Activated CD8-positive, alpha-beta memory T cell treated with anti-CD3 and anti-CD28 coated beads for 36 hours (primary cell): ENCODE data around the gene ZNF384. TPM values are rescaled to one million over a fixed set of nuclear protein-coding genes. Genes with fewer than 3 reads are reported as not detected.
"Not testable (repeated sequence)": the region's sequence is repeated elsewhere in the genome, so short reads cannot be mapped to it uniquely, and the experiment has no call there.

Source experiments
- CTCF ChIA-PET: fragments of 350-600 bp; sonication (Branson Sonifier 250); formaldehyde crosslinking; loops from one replicate; lab custom pipeline; 2021; ENCODE audit warnings: antibody characterized with exemption; lab: Charles Lee
- POLR2A ChIA-PET: fragments of 350-600 bp; sonication (Branson Sonifier 250); formaldehyde crosslinking; loops from one replicate; lab custom pipeline; 2021; ENCODE audit warnings: antibody characterized with exemption; lab: Charles Lee
- total RNA-seq, 2 experiments: library from RNA; stranded (reverse); gene quantifications; one replicate each; pipeline ENCODE4 v1.2.3, GENCODE V29; 2021

ZNF384 gene
- 10 to 100 TPM; 59.3 to 59.8 TPM for total RNA-seq

DNA sequence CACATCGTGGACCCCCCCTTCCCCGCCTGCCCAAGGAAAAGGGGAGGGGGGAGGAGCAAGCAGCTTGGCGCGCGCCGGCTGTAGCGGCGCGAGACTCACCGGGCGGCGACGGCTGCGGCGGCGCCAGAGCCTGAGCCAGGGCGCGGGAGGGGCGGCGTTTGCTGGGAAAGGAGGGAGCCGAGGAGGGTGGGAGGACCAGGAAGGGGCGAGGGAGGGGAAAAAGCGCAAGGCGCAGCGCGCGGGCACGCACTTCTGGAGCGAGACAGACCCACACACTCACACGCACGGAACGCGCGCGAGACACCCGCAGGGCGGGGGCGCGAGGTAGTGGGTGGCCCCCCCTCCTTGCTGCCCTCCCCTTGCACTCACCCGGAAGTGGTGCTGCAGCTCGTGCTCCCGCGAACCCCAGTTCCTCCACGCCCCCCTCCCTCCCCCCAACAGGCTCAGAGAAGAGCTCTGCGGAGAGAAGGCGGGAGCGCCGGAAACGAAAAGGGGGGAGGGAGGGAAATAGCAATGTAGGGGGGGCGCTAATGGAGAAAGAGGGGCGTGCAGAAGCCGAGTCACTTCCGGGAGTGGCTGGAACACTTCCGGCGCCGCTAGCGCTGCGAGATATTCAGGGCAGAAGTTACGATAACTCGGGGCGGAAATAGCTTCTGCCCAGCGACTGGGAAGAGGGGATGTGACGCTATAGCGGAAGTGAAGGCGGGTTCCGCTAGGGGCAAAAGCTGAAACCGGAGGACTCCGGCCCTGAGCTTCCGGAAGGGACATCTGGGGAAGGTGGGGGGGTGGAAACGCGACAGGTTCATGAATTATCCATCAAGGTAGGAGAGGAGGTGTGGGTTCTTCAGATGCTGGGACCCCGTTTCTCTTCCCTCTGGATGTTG lies at the start of gene ZNF384:
Gene ZNF384 (minus strand): TSS at position 377 of the 884 bp plus-strand sequence. CDS start 9,855 bp downstream, outside the sequence.
- ChIA-PET CTCF (interaction anchor here (0.6 to 2.2 kb wide), 16 partner anchors 11 to 183 kb away, joined by 3 to 12 read pairs (median 3); partner anchors contain the start of genes COPS7A and PTMS), POLR2A (interaction anchor here (0.6 to 2.3 kb wide), 27 partner anchors 10 to 287 kb away, joined by 3 to 52 read pairs (median 4); partner anchors contain the start of genes CDCA3, CHD4, COPS7A and GAPDH)

DNA sequence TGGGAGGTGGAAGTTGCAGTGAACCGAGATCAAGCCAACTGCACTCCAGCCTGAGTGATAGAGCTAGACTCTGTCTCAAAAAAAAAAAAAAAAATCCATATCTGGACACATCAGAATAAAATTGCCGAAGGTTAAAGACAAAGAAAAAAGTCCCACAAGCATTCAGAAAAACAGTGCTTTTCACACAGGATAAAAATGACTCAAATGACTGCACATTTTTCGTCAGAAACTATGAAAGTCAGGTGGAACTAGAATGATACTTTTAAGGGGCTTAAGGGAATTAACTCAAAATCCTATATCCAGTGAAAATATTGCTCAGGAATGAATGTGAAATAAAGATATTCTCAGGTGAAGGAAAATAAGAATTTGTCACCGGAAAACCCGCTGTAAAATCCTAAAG lies 47.6 kb upstream of the ZNF384 start:
- ChIA-PET POLR2A (no interaction called here), CTCF (no interaction called here)

DNA sequence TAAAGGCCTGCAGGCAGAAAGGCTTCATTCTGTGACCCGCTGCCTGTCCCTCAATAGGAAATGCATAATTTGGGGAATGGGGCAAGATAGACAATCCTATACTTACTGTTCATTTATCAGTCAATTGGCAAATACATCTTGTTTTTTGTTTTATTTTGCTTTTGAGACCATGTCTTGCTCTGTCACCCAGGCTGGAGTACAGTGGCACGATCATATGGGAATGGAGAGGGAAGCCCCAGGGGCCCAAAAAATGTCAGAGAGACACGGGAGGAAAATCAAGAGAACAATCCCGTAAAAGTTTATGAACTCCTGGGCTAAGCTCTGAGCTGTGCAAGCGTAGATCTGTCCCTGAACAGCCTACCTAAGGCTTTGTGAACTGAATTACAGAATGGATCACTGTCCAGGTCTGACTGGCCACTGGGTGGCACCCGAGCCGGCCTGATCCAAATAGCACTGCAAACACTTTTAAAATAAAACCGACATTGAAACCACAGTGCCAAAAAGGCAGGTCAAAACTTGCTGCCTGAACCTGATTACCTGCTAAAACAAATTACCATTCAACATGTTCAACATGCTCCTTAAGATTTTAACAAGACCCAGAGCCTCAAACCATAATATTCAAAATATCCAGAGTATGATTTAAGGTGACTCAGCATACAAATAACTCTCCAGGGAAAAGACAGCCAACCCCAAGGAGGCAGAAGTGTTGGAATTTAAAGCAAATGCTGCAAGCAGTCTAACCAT lies 46.4 kb upstream of the ZNF384 start:
- ChIA-PET CTCF (interaction anchor here (0.6 kb wide), 1 partner anchor 31 kb away, joined by 4 read pairs; no protein-coding TSS in a partner anchor), POLR2A (no interaction called here)

DNA sequence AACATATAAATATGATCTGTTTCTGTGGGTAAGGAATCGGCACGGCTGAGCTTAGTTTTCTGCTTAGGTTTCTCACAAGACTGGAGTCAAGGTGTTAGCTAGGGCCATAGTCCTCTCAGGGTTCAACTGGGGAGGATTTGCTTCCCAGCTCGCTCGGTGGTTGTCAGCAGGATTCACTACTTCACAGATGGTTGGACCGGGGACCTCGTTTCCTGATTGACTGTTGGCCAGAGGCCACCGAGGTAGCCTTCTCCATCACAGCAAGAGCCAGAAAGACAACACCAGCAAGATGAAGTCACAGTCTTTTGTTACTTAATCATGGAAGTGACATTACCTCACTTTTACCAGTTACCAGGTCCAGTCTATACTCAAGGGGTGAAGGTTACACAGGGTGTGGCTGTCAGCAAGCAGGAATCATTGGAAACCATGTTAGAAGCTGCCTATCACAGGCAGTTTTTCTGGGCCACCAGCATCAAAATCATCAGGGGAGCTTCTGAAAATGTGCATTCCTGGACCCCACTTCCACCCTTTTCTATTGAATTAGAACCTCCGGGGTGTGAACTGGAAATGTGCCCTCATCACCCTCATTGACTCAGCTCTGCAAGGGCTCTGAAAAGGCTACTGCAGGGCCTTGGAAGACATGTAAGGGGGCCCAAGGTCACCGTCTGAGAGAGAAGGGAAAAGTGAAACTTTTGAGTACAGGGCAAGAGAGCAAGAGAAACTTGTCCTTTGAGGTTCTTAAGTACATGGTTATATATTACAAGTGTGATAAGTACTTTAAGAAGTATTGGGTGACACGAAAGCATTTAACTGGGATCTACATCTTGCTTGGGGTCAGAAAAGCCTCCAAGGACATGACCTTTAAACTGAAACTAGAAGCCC lies 45.6 kb upstream of the ZNF384 start:
- ChIA-PET CTCF (interaction anchor here (0.6 to 0.8 kb wide), 2 partner anchors 30 to 91 kb away, joined by 3 to 4 read pairs; no protein-coding TSS in a partner anchor), POLR2A (interaction anchor here (1.1 kb wide), 1 partner anchor 133 kb away, joined by 3 read pairs; the partner anchor contains the start of gene TPI1)

DNA sequence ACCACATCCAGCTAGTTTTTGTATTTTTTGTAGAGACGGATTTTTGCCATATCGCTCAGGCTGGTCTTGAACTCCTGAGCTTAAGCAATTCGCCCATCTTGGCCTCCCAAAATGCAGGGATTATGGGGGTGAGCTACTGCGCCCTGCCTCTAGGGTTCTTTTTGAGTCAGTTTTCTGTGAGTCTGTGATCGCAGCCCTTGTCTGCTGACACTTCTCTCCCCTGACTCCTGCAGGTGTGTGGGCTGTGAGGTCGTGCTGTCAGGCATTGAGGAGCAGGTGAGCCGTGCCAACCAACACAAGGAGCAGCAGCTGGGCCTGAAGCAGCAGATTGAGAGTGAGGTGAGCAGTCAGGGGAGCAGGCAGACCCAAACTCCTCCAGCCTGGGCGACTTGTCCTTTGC lies 41.0 kb upstream of the ZNF384 start:
- CTCF ChIA-PET: interaction anchor here (1.5 to 2.0 kb wide), 2 partner anchors 23 to 95 kb away, joined by 4 to 6 read pairs; partner anchors contain the start of gene MLF2
- POLR2A ChIA-PET: no interaction called here

DNA sequence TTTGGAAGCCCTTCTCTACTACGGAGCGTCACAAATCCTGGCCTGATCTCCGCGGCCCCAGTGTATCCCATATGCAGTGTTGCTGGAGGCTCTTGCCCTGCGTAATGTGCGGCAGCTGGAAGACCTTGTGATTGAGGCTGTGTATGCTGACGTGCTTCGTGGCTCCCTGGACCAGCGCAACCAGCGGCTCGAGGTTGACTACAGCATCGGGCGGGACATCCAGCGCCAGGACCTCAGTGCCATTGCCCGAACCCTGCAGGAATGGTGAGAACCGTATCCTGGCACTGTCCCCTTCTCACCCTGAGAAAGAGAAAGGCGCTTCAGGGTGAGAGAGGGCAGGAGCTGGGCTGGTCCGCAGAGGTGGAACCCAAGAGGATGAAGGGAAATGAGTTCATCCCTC lies 40.0 kb upstream of the ZNF384 start:
- CTCF ChIA-PET: no interaction called here

DNA sequence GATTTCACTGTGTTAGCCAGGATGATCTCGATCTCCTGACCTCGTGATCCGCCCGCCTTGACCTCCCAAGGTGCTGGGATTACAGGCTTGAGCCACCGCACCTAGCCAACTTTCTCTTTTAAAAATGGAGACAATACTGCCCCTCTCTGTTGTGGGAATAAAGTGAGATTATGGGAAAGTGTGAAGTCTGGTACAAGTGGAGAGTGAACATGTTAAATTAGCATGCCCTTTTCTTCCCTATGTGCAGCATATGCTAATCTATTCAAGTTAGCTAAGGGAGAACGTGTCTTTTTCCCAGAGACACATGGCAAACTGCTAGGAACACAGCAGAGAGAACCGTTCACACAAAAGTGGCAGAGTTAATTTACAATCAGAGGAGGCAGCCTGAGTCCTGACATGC lies 36.2 kb upstream of the ZNF384 start:
- POLR2A ChIA-PET: no interaction called here
- CTCF ChIA-PET: interaction anchor here (0.8 to 2.3 kb wide), 7 partner anchors 28 to 364 kb away, joined by 3 to 19 read pairs (median 4); partner anchors contain the start of genes MLF2 and SPSB2

More for the DNA sequence above, 40.0 kb upstream of the ZNF384 start:
- POLR2A ChIA-PET: no interaction called here

DNA sequence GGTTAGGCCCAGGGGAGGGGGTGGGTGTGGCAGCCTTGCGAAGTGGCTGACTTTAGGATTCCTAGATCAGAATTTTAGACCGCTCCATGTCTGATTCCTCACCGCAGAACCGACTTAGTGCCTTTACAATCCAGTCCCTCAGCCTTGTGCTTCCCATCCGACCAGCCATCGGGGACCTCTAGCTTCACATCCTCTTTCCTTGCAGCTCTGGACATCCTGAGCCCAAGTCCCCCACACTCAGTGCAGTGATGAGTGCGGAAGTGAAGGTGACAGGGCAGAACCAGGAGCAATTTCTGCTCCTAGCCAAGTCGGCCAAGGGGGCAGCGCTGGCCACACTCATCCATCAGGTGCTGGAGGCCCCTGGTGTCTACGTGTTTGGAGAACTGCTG lies 35.2 kb upstream of the ZNF384 start:
- CTCF ChIA-PET: interaction anchor here (0.8 to 2.4 kb wide), 14 partner anchors 29 to 148 kb away, joined by 3 to 19 read pairs (median 4); partner anchors contain the start of genes MLF2, SPSB2 and ZNF384

DNA sequence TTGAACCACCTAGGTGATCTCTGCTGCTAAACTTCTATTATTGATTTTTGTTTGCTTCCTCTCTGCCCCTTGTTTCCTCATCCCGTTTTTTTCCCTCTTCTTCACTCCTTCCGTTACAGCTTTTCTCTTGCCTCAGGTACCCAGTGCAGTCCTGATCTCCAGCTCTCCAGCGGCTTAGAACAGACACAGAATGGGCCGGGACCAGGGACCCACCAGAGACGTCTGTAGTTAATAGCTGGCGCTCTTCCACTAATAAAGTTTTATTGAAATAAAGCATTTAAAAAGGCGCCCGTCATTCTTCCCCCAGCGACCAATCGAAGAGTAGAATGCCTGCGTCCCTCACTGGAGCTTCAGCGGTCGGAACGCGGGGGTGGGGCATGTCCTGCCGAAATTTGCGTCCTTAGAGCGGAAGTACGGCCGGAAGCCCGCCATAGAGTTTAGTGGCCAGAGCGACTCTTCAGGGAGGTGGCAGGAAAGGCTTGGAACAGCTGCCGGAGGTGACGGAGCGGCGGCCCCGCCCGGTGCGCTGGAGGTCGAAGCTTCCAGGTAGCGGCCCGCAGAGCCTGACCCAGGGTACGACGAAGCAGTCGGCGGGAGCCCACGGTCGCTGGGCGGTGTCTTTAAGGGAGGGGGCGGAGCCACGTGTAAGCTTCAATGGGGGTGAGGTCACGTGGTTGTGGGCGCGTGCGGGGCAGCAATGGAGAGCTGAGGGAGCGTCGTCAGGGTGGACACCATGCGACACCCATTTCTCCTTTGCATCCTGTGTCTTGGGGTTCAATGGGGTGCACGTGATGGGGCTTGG lies 34.6 kb upstream of the ZNF384 start, which contains the start of gene COPS7A:
Gene COPS7A (plus strand): TSS at position 440 of the 802 bp plus-strand sequence. CDS start 611 bp downstream, outside the sequence.
- POLR2A ChIA-PET: interaction anchor here (0.6 to 2.1 kb wide), 14 partner anchors 15 to 253 kb away, joined by 3 to 52 read pairs (median 3); partner anchors contain the start of genes CDCA3, MLF2, SPSB2 and USP5

More for the DNA sequence above, 35.2 kb upstream of the ZNF384 start:
- POLR2A ChIA-PET: interaction anchor here (0.6 to 2.1 kb wide), 10 partner anchors 15 to 1212 kb away, joined by 3 to 52 read pairs (median 4); partner anchors contain the start of genes CDCA3, MLF2, USP5 and ZNF384

DNA sequence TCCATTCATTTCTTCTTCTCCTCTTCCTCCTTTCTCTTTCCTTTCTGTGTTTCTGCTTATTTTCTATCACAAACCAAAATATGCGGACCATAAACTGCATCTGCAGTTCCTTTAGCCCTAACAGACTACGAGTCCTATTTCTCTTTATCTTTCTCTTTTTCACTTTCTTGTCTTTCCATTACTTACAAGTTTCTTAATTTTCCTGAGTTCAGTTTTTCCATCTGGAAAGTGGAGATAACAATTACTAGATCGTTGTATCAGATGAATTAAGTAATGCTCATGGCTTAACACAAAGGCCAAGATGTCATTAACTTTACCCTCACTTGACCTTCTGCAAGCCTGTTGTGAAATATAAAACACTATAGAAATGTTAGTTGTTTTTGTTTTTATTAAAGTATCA lies 33.7 kb upstream of the ZNF384 start:
- CTCF ChIA-PET: interaction anchor here (0.7 to 2.4 kb wide), 5 partner anchors 34 to 103 kb away, joined by 4 to 12 read pairs (median 9); partner anchors contain the start of gene ZNF384
- POLR2A ChIA-PET: interaction anchor here (1.2 to 2.1 kb wide), 4 partner anchors 14 to 34 kb away, joined by 4 to 52 read pairs (median 18); partner anchors contain the start of genes MLF2 and ZNF384

More for the DNA sequence above, 34.6 kb upstream of the ZNF384 start, which contains the start of gene COPS7A:
- CTCF ChIA-PET: interaction anchor here (0.8 to 2.4 kb wide), 14 partner anchors 29 to 148 kb away, joined by 3 to 19 read pairs (median 4); partner anchors contain the start of genes MLF2, SPSB2 and ZNF384

DNA sequence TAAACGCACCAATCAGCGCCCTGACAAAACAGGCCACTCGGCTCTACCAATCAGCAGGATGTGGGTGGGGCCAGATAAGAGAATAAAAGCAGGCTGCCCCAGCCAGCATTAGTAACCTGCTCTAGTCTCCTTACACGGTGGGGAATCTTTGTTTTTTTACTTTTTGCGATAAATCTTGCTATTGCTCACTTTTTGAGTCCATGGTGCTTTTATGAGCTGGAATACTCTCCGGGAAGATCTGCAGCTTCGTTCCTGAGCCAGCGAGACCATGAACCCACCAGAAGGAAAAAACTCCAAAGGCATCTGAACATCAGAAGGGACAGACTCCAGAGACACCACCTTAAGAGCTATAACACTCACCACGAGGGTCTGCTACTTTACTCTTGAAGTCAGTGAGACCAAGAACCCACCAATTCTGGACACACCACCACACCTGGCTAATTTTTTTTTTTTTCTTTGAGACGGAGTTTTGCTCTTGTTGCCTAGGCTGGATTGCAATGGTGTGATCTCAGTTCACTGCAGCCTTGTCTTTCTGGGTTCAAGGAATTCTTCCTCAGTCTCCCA lies 27.8 kb upstream of the ZNF384 start:
- ChIA-PET POLR2A (no interaction called here), CTCF (no interaction called here)

DNA sequence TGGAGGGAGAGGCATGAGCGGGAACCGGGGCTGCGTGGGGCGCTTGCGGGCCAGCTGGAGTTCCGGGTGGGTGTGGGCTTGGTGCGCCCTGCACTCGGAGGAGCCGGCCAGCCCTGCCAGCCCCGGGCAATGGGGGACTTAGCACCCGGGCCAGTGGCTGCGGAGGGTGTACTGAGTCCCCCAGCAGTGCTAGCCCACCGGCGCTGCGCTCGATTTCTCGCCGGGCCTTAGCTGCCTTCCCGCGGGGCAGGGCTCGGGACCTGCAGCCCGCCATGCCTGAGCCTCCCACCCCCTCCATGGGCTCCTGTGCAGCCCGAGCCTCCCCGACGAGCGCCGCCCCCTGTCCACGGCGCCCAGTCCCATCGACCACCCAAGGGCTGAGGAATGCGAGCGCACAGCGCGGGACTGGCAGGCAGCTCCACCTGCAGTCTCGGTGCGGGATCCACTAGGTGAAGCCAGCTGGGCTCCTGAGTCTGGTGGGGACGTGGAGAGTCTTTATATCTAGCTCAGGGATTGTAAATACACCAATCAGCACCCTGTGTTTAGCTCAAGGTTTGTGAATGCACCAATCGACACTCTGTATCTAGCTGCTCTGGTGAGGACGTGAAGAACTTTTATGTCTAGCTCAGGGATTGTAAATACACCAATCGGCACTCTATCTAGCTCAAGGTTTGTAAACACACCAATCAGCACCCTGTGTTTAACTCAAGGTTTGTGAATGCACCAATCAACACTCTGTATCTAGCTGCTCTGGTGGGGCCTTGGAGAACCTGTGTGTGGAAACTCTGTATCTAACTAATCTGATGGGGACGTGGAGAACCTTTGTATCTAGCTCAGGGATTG lies 27.1 kb upstream of the ZNF384 start:
- CTCF ChIA-PET, POLR2A ChIA-PET: not testable (repeated sequence)

DNA sequence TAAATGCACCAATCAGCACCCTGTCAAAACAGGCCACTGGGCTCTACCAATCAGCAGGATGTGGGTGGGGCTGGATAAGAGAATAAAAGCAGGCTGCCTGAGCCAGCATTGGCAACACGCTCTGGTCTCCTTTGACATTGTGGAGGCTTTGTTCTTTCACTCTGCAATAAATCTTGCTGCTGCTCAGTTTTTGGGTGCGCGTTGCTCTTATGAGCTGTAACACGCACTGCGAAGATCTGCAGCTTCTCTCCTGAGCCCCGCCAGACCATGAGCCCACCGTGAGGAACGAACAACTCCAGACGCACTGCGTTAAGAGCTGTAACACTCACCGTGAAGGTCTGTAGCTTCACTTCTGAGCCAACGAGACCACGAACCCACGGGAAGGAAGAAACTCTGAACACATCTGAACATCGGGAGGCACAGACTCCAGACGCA lies 19.8 kb upstream of the ZNF384 start:
- CTCF ChIA-PET: no interaction called here
- POLR2A ChIA-PET: interaction anchor here (0.5 to 1.3 kb wide), 3 partner anchors 15 to 145 kb away, joined by 3 to 8 read pairs (median 3); partner anchors contain the start of gene COPS7A

DNA sequence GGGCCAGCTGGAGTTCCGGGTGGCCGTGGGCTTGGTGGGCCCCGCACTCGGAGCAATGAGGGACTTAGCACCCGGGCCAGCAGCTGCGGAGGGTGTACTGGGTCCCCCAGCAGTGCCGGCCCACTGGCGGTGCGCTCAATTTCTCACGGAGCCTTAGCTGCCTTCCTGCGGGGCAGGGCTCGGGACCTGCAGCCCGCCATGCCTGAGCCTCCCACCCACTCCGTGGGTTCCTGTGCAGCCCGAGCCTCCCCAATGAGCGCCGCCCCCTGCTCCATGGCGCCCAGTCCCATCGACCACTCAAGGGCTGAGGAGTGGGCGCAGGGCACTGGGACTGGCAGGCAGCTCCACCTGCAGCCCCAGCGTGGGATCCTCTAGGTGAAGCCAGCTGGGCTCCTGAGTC lies 19.2 kb upstream of the ZNF384 start:
- ChIA-PET POLR2A (interaction anchor here (1.3 kb wide), 1 partner anchor 15 kb away, joined by 8 read pairs; the partner anchor contains the start of gene COPS7A), CTCF (interaction anchor here (0.6 kb wide), 1 partner anchor 51 kb away, joined by 4 read pairs; no protein-coding TSS in a partner anchor)

DNA sequence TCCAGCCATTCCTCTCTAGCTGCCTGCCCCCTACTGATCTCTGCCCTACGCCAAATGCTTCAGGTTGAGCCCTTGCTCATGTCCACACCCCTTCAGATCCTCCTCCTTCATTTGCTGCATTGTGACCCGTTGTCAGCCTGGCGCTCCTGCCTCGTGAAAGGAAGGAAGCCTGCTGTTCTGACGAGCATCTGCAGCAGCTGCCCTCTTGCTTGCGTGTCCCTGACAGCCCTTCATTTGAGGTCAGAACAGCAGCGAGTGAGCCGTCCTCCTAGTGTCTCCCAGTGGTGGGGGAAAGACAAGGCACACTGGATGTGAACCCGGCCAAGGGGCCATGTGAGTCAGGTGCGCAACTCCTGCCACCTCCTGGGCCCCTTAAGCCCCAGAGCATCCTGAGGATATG lies 14.5 kb upstream of the ZNF384 start:
- ChIA-PET POLR2A (no interaction called here), CTCF (no interaction called here)
